Stimulated activated CD8-positive, alpha-beta memory T cell treated with anti-CD3 and anti-CD28 coated beads, Interleukin-15, amount 100 ng/mL, for 1 hour (primary cell): ENCODE measurements around the gene LYPD5.
"Not testable (repeated sequence)": the region's sequence is repeated elsewhere in the genome, so short reads cannot be mapped to it uniquely, and the experiment has no call there.

ENCODE experiments used
- DNase-seq: peaks from one replicate; pipeline ENCODE4 v3.0.0-alpha.2; 2020; ENCODE audit warnings: low read depth

The LYPD5 gene, protein sequence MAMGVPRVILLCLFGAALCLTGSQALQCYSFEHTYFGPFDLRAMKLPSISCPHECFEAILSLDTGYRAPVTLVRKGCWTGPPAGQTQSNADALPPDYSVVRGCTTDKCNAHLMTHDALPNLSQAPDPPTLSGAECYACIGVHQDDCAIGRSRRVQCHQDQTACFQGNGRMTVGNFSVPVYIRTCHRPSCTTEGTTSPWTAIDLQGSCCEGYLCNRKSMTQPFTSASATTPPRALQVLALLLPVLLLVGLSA

GRCh38 chr19:43802216-43802951 lies at the start of gene LYPD5:
LYPD5 (minus strand) TSS chr19:43802447; CDS start chr19:43802380, 67 bp downstream.
- DNase-seq = no peak

GRCh38 chr19:43848821-43849220 lies 46.6 kb upstream of the LYPD5 start:
- no peak for DNase-seq

DNA sequence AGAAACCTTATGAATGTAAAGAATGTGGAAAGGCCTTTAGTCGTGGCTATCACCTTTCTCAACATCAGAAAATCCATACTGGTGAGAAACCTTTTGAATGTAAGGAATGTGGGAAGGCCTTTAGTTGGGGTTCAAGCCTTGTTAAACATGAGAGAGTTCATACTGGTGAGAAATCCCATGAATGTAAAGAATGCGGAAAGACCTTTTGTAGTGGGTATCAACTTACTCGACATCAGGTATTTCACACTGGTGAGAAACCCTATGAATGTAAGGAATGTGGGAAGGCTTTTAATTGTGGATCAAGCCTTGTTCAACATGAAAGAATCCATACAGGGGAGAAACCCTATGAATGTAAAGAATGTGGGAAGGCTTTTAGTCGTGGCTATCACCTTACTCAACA lies 45.6 kb upstream of the LYPD5 start:
- no peak for DNase-seq

DNA sequence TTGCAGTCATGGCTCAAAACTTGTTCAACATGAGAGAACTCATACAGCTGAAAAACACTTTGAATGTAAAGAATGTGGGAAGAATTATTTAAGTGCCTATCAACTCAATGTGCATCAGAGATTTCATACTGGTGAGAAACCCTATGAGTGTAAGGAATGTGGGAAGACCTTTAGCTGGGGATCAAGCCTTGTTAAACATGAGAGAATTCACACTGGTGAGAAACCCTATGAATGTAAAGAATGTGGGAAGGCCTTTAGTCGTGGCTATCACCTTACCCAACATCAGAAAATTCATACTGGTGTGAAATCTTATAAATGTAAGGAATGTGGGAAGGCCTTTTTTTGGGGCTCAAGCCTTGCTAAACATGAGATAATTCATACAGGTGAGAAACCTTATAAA lies 45.0 kb upstream of the LYPD5 start:
- DNase-seq = no peak

DNA sequence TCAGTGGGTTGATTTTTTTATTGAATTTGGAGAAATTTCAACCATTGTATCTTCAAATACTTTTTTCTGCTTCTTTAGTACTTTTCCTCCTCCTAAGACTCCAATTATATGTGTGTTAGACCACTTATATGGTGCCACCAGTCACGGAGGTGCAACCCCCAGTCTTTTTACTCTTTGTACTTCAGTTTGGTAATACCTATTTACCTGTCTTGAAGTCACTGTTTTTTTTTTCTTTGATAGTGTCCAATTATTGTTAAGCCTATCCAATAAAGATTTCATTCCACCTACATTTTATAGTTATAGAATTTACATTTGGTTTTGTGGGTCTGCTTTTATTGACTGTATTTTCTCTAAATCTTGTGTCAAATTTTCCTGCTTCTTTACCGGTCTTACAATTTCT lies 39.8 kb upstream of the LYPD5 start:
- no peak for DNase-seq

DNA sequence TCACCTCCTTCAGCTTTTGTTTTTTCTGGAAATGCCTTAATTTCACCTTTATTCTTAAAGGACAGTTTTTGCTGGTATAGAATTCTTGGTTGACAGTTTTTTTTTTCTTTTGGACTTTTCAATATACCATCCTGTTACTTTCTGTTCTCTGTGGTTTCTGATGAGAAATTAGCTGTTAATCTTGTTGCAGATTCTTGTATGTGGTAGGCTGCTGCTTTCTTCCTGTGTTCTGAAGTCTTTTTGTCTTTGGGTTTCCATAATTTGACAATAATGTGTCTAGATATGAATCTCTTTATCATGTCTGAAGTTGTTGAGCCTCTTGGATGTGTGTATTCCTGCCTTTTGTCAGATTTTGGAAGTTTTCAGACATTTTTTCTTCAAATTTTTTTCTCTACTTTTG lies 36.9 kb upstream of the LYPD5 start:
- DNase-seq = no peak

DNA sequence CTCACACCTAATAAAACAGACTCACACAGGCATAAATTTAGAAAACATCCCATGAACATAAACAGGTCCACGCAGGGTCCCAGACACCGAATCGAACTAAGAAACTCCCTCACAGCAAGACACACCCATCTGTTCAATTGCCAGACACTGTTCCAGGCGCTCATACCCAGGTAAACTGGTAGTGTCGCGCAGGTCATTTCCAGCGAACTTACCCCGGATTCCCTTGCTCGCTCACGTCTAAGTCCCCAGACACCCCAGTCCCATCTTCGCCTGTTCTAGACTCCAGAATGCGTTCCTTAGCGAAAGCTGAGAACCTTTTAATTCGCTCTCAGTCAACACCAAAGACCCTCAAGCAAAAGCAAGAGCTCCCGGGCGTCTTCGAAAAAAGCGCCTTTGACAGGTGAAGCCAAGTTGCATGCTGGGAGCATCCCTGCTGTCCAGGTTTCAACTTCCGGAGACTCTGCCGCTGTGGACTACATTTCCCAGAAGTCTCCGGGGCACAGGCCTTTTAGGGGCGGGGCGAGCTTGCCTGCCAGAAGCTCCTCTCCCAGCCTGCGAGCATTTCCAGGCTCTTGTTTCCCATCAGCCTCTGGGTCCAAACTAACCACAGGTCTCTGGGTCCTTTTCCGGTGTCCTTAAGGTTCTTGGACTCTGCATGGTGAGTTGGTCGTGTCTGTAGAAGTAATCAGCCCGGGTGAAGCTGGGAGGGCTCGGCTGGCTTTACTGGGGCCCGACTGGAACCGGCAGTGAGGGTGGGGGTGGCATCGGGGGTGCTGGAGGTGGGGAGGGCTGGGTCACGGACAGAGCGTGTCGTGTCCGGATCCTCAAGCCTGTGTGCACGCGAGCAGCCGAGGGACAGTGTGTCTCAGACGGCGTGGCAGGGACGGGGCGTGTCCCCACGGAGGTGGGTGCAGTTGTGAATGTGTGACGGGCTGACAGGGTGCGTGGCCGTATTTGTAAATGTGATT lies 24.8 kb upstream of the LYPD5 start, which contains the start of gene ZNF283:
Gene ZNF283, plus strand, starts transcription at position 535 of the 968 bp plus-strand sequence. CDS start 6,184 bp downstream, outside the sequence.
- peak; percentile 65 for DNase-seq

- not testable (repeated sequence) for DNase-seq
Observed at GRCh38 chr19:43824572-43824971, 22.3 kb upstream of the LYPD5 start.

GRCh38 chr19:43823856-43824255 lies 21.6 kb upstream of the LYPD5 start:
- DNase-seq = not testable (repeated sequence)

GRCh38 chr19:43820884-43821215 lies 18.6 kb upstream of the LYPD5 start:
- no peak for DNase-seq

DNA sequence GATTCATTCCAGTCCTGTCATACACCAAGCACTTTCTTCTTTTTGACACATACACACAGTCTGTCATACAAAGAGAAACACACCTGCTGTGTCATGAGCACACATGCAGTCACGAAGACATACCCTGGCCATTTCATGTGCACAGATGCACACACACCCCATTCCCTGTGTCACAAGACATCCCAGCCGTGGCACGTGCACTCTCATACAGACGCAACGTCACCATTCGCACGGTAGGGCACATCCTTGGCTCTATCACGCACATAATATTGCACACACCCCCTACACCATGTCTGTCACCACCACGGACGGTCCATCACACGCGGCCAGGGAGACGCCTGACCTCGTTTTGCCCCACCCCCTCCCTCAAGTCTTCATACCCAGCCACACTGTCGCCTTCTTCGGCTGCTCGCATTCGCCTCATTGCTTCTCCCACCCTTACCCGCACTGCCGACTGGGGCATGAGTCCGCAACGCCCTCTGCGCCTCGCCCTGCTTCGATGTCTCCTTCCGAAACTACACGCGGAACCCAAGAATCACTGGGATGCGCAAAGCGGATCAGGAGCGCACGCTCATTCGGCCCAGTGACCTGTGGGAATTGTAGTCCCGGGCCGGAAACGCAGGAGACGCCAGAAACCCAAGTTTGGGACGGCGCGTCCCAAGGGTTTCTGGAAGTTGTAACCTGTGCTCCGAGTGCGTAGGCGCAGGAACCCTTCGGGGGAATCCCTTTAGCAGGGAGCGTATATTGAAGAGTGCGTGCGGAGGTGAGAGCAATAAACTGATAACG lies 18.0 kb upstream of the LYPD5 start:
- no peak for DNase-seq

- no peak for DNase-seq
Observed at GRCh38 chr19:43818500-43818899, 16.3 kb upstream of the LYPD5 start.

DNA sequence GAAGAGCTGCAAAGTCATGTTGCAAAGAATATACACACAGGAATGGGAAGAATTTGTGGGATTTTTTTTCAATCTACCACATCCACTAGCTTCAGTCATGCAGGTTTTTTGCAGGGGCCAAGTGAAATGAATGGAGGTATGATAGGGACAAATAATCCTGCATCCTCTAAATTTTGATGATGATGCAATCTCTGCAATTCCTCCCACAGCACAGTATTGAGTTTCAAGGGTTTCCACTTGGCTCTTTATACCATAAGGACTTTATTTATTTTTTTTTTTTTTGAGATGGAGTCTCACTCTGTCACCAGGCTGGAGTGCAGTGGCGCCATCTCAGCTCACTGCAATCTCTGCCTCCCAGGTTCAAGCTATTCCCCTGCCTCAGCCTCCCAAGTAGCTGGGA lies 15.2 kb upstream of the LYPD5 start:
- DNase-seq = not testable (repeated sequence)

DNA sequence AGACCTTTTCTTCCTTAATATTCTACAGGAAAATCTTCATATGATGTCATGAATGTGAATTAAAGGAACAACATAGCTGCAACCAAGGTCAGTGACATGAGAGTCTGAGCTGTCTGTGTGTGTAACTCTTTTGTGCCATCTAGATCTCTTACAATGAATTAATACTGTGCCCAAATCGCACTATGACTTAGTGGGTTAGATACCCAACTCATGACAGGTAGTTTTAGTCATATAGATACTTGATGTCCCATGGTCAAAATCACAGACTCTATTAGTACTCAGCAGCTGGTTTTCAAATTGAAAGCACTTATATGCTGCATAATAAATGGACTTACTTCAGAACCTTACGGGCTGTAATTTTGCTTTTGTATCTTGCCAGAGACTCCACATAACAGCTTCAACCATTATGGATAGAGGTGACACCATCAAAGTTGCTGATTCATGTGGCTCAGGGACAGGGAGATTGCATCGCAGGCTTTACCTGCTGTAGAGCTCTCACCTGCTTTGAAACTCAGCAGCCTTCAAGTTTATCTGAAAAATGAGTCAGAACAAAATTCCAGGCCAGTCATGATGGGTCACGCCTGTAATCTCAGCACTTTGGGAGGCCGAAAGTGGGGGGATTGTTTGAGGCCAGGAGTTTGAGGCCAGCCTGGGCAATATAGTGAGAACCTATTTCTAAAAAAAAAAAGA lies 12.6 kb upstream of the LYPD5 start:
- DNase-seq = no peak

DNA sequence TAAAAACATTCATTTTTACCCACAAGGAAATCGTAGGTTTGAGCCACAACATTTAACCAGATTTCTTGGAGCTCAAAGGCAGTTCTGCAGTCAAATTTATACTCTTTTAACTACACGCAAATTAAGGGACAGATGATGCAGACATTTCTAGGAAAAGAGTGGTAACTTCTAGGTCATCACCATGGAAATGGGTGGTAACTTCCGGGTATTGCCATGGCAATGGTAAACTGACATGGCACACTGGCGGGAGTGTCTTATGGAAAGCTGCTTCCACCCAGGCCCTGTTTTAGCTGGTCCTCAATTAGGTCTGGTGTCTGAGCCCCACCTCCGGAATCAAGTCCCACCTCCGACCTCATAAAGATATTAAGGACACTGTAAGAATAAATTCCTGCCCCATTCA lies 10.4 kb upstream of the LYPD5 start:
- no peak for DNase-seq

GRCh38 chr19:43812259-43812658 lies 10.0 kb upstream of the LYPD5 start:
- DNase-seq = no peak

GRCh38 chr19:43811837-43812236 lies 9.6 kb upstream of the LYPD5 start:
- DNase-seq = no peak

GRCh38 chr19:43809762-43810696 lies 7.8 kb upstream of the LYPD5 start:
- no peak for DNase-seq

- no peak for DNase-seq
Observed at GRCh38 chr19:43807651-43808050, 5.4 kb upstream of the LYPD5 start.

DNA sequence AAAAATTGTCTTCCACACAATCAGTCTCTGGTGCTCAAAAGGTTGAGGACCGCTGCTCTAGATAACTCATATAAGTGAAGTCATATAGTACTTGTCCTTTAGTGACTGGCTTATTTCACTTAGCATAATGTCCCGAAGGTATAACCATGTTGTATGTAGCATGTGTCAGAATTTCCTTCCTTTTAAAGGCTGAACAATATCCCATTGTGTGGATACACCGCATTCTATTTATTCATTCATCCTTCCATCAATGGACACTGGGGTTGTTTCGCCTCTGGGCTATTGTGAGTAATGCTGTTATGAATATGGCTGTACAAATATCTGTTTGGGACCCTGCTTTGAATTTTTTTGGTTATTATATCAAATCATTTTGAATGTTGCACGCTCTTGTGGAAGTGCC lies 4.6 kb upstream of the LYPD5 start:
- DNase-seq = no peak
